Tibial artery (tissue), 4 donors: ENCODE measurements around the gene MAP3K4.

Source experiments
- DNase-seq, 2 donors: peaks; one replicate each; pipeline ENCODE4 v3.0.0-alpha.2; 2019
- H3K27ac ChIP-seq, 2 donors: fragments of 200-600 bp; sonication (generic) in 1 of 2; 1 replicate in 1 of 2; 2 replicates in 1 of 2; pipeline ENCODE4 v1.5.1; 2018 to 2019; ENCODE audit warnings: mild to moderate bottlenecking in 1 of 2
- H3K27me3 ChIP-seq, 2 donors: fragments of 200-600 bp; sonication (generic) in 1 of 2; one replicate each; pipeline versions ENCODE4 v1.5.1 to v1.6.0; 2016 to 2019
- H3K36me3 ChIP-seq, 3 donors: fragments of 200-600 bp; sonication (generic) in 2 of 3; one replicate each; pipeline ENCODE4 v1.5.1; 2016 to 2019; ENCODE audit warnings: mild to moderate bottlenecking in 2 of 3
- H3K4me1 ChIP-seq, 4 donors: fragments of 200-600 bp; sonication (generic) in 2 of 4; 1 replicate in 3 of 4; 2 replicates in 1 of 4; pipeline ENCODE4 v1.5.1; 2016 to 2019
- H3K4me3 ChIP-seq, 2 donors: fragments of 200-600 bp; sonication (generic) in 1 of 2; 1 replicate in 1 of 2; 2 replicates in 1 of 2; pipeline ENCODE4 v1.5.1; 2018 to 2019; ENCODE audit warnings: mild to moderate bottlenecking in 2 of 2
- H3K9me3 ChIP-seq, 3 donors: fragments of 200-600 bp; sonication (generic) in 1 of 3; one replicate each; pipeline ENCODE4 v1.5.1; 2016 to 2019
- intact Hi-C: fragments of 100-400 bp; cut with DNase I; formaldehyde crosslinking; loops from one replicate; pipeline ENCODE4 v1.15.0; 2023; ENCODE audit warnings: low total_unique reads
- TF ChIP-seq, protein P1 (sequence below), 2 experiments: fragments of 200-600 bp in 1 of 2; fragments of 450-650 bp in 1 of 2; IDR thresholded peaks; one replicate each; pipeline ENCODE4 v1.5.1; 2017 to 2019; ENCODE audit warnings: antibody characterized with exemption in 2 of 2, mild to moderate bottlenecking in 1 of 2, moderate library complexity in 1 of 2

MAP3K4 gene

DNA sequence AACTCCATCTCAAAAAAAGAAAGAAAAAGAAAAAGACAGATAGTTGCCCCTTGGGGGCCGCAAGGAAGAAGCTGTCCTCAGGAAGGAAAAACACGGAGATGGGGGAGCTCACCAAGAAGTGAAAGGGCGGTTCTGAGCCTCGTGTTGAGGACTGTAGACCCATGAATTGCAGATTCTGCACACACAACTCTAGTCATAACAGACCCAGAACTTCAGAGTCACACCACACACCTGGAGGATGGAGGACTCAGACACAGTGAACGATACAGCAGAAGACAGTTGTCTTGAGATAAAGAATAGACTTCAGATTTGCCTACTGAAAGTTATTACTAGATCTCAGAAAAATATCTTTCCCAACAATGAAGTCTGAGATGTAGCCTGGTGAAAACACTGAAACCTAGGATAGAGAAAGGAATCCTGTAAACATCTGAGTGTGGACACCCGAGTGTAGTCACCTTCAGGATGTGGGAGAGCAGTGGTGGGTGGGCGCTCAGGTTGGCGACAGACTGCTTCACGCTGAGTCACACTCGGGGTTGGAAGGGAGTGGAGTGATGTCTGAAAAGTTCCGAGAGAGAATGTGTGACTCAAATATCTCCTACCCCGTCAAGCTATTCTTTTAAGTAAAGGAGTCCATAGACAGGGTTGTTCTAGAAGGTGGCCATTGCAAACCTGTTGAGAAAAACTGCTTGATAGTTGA, 88.1 kb downstream of the MAP3K4 start:
- no peak for DNase-seq
- H3K27ac ChIP-seq: no peak overlapping the region

DNA sequence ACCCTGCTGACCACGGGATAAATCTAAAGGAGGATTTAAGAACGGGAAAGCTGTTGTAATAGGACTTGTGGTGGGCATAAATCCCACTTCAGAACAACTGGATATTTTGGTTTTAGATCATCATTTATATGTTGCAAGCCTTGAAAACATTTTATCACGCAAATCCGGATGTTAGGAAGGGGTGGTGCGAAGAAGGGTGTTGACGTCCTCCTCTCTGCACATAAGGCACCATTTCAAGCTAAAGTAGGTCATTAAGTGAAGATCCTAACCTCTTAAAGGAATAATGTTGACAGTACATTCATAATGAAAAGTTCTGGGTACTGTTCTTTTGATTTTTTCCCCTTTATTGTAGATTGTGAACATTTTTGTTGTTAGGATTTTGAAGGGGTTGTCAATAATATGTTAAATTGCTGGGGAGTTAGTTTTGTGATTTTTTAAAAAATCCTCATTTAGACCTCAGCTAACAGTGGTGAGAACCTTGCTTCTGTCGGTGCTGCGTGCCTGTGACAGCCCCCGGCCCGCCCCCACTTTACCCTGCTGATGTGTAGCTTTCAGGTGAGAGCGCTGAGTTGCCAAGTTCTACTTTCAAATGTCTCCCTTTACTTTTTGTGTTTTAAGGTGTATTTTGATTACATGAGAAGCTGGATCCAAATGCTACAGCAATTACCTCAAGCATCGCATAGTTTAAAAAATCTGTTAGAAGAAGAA, 88.8 kb downstream of the MAP3K4 start:
- no peak for DNase-seq
- intact Hi-C loops: no loop called here
- no peak overlapping the region for H3K4me3 ChIP-seq
- H3K4me1 ChIP-seq: no peaks in the 10 kb centered on the region
- no peak overlapping the region for H3K27ac ChIP-seq
- TF ChIP-seq, protein P1, sequence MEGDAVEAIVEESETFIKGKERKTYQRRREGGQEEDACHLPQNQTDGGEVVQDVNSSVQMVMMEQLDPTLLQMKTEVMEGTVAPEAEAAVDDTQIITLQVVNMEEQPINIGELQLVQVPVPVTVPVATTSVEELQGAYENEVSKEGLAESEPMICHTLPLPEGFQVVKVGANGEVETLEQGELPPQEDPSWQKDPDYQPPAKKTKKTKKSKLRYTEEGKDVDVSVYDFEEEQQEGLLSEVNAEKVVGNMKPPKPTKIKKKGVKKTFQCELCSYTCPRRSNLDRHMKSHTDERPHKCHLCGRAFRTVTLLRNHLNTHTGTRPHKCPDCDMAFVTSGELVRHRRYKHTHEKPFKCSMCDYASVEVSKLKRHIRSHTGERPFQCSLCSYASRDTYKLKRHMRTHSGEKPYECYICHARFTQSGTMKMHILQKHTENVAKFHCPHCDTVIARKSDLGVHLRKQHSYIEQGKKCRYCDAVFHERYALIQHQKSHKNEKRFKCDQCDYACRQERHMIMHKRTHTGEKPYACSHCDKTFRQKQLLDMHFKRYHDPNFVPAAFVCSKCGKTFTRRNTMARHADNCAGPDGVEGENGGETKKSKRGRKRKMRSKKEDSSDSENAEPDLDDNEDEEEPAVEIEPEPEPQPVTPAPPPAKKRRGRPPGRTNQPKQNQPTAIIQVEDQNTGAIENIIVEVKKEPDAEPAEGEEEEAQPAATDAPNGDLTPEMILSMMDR (IDR thresholded peaks at IDR 0.05): no peak
- H3K9me3 ChIP-seq: no peaks in the 10 kb centered on the region
- peaks cover 48 to 89% (median 53%) of the 10 kb centered on the region in 3 donors for H3K36me3 ChIP-seq
- no peaks in the 10 kb centered on the region for H3K27me3 ChIP-seq

More for the DNA sequence above, 88.1 kb downstream of the MAP3K4 start:
- no peaks in the 10 kb centered on the region for H3K27me3 ChIP-seq
- H3K4me3 ChIP-seq: no peak overlapping the region
- TF ChIP-seq, protein P1 (IDR thresholded peaks at IDR 0.05): no peak
- no peaks in the 10 kb centered on the region for H3K9me3 ChIP-seq
- peaks cover 44 to 89% (median 46%) of the 10 kb centered on the region in 3 donors for H3K36me3 ChIP-seq
- H3K4me1 ChIP-seq: no peaks in the 10 kb centered on the region
- intact Hi-C loops: no loop called here

DNA sequence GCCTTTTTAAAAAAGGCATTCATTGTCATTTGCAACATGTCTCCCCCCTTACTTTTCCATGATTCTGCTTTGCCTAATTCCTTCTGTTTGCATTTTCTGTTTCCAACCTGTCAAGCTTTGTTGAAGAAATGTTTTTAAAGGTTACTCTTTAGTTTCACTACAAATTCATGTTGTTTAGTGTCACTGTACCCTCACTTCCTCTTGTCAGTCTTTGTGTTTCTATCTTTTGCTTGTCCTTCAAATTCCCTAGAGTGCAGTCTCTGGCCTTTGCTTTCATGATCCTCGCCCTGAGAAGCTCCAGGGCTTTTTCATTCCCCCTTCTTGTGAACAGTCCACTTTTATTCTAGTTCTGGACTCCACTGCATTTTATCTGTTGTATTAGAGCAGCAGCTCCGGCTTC, 90.6 kb downstream of the MAP3K4 start:
- H3K27ac ChIP-seq: no peak overlapping the region
- H3K4me3 ChIP-seq: no peak overlapping the region
- no peak for DNase-seq
- no peaks in the 10 kb centered on the region for H3K27me3 ChIP-seq
- no peaks in the 10 kb centered on the region for H3K4me1 ChIP-seq
- H3K9me3 ChIP-seq: no peaks in the 10 kb centered on the region
- H3K36me3 ChIP-seq: peaks cover 62 to 92% (median 65%) of the 10 kb centered on the region in 3 donors
- TF ChIP-seq, protein P1 (IDR thresholded peaks at IDR 0.05): no peak
- intact Hi-C loops: no loop called here

DNA sequence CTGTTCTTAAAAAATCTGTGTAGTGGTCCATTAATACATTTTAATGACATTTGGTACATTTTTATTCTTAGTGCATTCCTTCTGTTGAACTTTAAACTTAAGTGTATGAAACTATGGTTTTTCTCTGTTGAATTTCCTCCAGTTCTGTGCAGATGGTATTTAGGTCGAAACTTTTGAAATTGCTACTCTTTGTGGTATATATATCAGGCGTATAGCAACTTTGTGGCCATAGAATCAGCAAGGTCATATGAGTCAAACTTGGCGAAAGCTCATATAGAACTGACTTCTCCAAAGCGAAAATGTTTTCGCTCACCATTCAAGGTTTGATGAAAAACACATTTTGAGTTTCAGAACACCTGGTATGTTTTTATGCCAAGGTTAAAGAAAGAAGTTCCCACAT, 93.7 kb downstream of the MAP3K4 start:
- no peak overlapping the region for H3K27ac ChIP-seq
- H3K36me3 ChIP-seq: peaks cover 90 to 100% (median 94%) of the 10 kb centered on the region in 3 donors
- intact Hi-C loops: no loop called here
- H3K9me3 ChIP-seq: no peaks in the 10 kb centered on the region
- no peaks in the 10 kb centered on the region for H3K4me1 ChIP-seq
- TF ChIP-seq, protein P1 (IDR thresholded peaks at IDR 0.05): no peak
- no peaks in the 10 kb centered on the region for H3K27me3 ChIP-seq
- DNase-seq: no peak
- H3K4me3 ChIP-seq: no peak overlapping the region

DNA sequence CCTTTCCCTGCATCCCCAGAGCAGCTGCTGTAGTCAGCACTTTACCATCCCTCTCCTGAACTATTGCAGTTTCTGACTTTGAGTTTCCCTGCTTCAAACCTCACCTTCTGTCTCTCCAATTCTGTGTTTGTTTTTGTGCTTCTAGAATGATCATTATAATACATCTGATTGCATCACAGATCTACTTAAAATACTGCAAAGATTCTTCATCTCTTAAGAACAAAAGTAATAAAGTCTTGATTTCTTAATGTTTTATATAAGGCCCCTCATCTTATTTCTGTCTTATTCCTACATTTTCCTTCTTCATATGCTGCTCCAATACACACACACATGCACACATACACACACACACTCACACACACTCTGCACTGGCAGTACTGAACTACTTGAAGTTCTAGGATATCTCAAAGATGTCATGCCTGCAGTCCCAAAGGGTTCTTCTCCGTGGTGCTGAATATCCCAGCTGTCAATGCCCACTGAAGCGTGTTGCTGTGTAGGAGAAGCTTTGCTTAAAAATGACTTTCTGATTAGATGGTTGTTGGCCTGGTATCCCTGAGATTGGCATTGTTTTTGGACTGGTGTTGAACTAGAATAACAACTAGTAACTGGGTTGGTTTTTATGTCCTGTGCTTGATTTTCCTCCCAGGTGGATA, 97.2 kb downstream of the MAP3K4 start:
- H3K36me3 ChIP-seq: peaks cover 90 to 98% (median 92%) of the 10 kb centered on the region in 3 donors
- intact Hi-C loops: no loop called here
- H3K9me3 ChIP-seq: no peaks in the 10 kb centered on the region
- TF ChIP-seq, protein P1 (IDR thresholded peaks at IDR 0.05): no peak
- DNase-seq: no peak
- H3K27me3 ChIP-seq: no peaks in the 10 kb centered on the region
- no peak overlapping the region for H3K4me3 ChIP-seq
- no peak overlapping the region for H3K27ac ChIP-seq
- no peaks in the 10 kb centered on the region for H3K4me1 ChIP-seq
